HepG2 (cell line): ENCODE measurements around the gene EPB41L2. TPM values are rescaled to one million over a fixed set of nuclear protein-coding genes. Genes with fewer than 3 reads are reported as not detected.

Experiments used
- ATAC-seq: fragments of 200-7000 bp; cut with Tn5 transposase; 3 replicates; pipeline ENCODE4 v1.9.1; 2020; ENCODE audit warnings: mild to moderate bottlenecking, moderate library complexity
- BruUV-seq: library from RNA; stranded (reverse); fragments of 400-500 nt; replicated peaks from 2 replicates; lab custom pipeline; 2021; lab: Mats Ljungman, UMichigan
- CTCF ChIA-PET: fragments of 300-600 bp; formaldehyde crosslinking; extraction: SDS; loops from one replicate; lab custom pipeline; 2021; ENCODE audit warnings: low total read pairs, inconsistent platforms, low intra/inter-chr PET ratio; lab: Yijun Ruan, JAX
- POLR2A ChIA-PET: fragments of 350-600 bp; sonication (Branson Sonifier 250); formaldehyde crosslinking; loops from one replicate; lab custom pipeline; 2020; ENCODE audit warnings: antibody characterized with exemption, inconsistent platforms; lab: Yijun Ruan, JAX
- DNase-seq: peaks from one replicate; pipeline ENCODE4 v3.0.0-alpha.2; 2015; ENCODE audit warnings: low spot score
- FAIRE-seq: peaks from 3 replicates; lab custom pipeline; 2011; peaks lifted over from hg19 to GRCh38; lab: Jason Lieb, UNC
- H2AFZ ChIP-seq: one replicate; pipeline ENCODE4 v1.6.1; 2011; ENCODE audit warnings: low read length, inconsistent platforms
- H3K27ac ChIP-seq: fragments of 300-600 bp; 3 replicates; pipeline ENCODE4 v1.8.0; 2011; ENCODE audit warnings: mixed run types, mild to moderate bottlenecking, mixed read lengths, low read length, inconsistent platforms; ENCODE audit not compliant: insufficient read depth; ENCODE audit errors: extremely low read length
- H3K27me3 ChIP-seq, 2 experiments: fragments of 200-600 bp in 1 of 2; 2 replicates in 1 of 2; 3 replicates in 1 of 2; pipeline versions ENCODE4 v1.6.0 to v1.8.0; 2011; ENCODE audit warnings: low read length in 2 of 2, mild to moderate bottlenecking in 2 of 2, moderate library complexity in 2 of 2, inconsistent platforms in 1 of 2; ENCODE audit not compliant: insufficient read depth in 2 of 2, control insufficient read depth in 1 of 2
- H3K36me3 ChIP-seq, 2 experiments: fragments of 200-600 bp in 1 of 2; replicated peaks in 1 of 2; 2 replicates in 1 of 2; 3 replicates in 1 of 2; pipeline versions ENCODE4 v1.5.1 to v1.8.0; 2011; ENCODE audit warnings: low read length in 2 of 2, inconsistent platforms in 1 of 2; ENCODE audit not compliant: insufficient read depth in 2 of 2, control insufficient read depth in 1 of 2
- H3K4me1 ChIP-seq: 2 replicates; pipeline ENCODE4 v1.5.1; 2012; ENCODE audit warnings: low read length, inconsistent platforms; ENCODE audit not compliant: insufficient read depth
- H3K4me2 ChIP-seq: 2 replicates; pipeline ENCODE4 v1.6.0; 2011; ENCODE audit warnings: low read depth, low read length, inconsistent platforms
- H3K4me3 ChIP-seq, 3 experiments: fragments of 200-600 bp in 1 of 3; sonication (generic), shearing (Covaris generic) in 1 of 3; replicated peaks in 1 of 3; 2 replicates each; pipeline ENCODE4 v1.5.1; 2011 to 2016; ENCODE audit warnings: low read length in 3 of 3, inconsistent platforms in 2 of 3, low read depth in 2 of 3, mild to moderate bottlenecking in 2 of 3, control low read depth in 1 of 3, mixed read lengths in 1 of 3; ENCODE audit not compliant: insufficient read depth in 1 of 3
- H3K79me2 ChIP-seq: one replicate; pipeline ENCODE4 v1.6.1; 2011; ENCODE audit warnings: low read length, inconsistent platforms; ENCODE audit not compliant: insufficient read depth
- H3K9ac ChIP-seq: 2 replicates; pipeline ENCODE4 v1.6.0; 2011; ENCODE audit warnings: mild to moderate bottlenecking, low read depth, low read length, inconsistent platforms; ENCODE audit not compliant: insufficient read depth
- H3K9me3 ChIP-seq: 2 replicates; pipeline ENCODE4 v1.5.1; 2012; ENCODE audit warnings: mild to moderate bottlenecking, low read length
- H4K20me1 ChIP-seq: 2 replicates; pipeline ENCODE4 v1.6.0; 2011; ENCODE audit warnings: inconsistent platforms, mild to moderate bottlenecking, low read length, moderate library complexity; ENCODE audit not compliant: insufficient read depth
- HDAC6 ChIP-seq: fragments of 200-600 bp; sonication (generic); IDR thresholded peaks from 2 replicates; pipeline ENCODE4 v1.7.0; 2017; ENCODE audit warnings: mild to moderate bottlenecking, antibody characterized with exemption, low read length, low read depth
- MATR3 ChIP-seq: sonication (generic); formaldehyde crosslinking; IDR thresholded peaks from 2 replicates; pipeline ENCODE4 v1.4.0; 2020; ENCODE audit warnings: missing genetic modification reagents
- TRIM24 ChIP-seq: sonication (generic); formaldehyde crosslinking; IDR thresholded peaks from 2 replicates; pipeline ENCODE4 v1.8.0; 2022; ENCODE audit warnings: mild to moderate bottlenecking, missing genetic modification reagents
- ZSCAN31 ChIP-seq: sonication (generic); formaldehyde crosslinking; IDR thresholded peaks from 2 replicates; pipeline ENCODE4 v1.5.0; 2020; ENCODE audit warnings: low read depth, mild to moderate bottlenecking, missing genetic modification reagents
- WGBS: methylation state at CpG from one replicate; pipeline ENCODE4 v1.1.6; 2017; ENCODE audit warnings: low lambda C conversion rate; 5-methylcytosine and 5-hydroxymethylcytosine counted together
- in situ Hi-C: cut with HindIII; loops from 2 replicates; pipeline ENCODE4 v1.10.0; 2017; ENCODE audit warnings: low pct_unique_long_range_greater_than_20kb; ENCODE audit not compliant: extremely low pct_ligation_motif_present
- intact Hi-C: fragments of 100-400 bp; cut with micrococcal nuclease; formaldehyde crosslinking; loops from one replicate; pipeline ENCODE4 v1.10.0; 2022; ENCODE audit not compliant: unreplicated experiment
- polyA plus RNA-seq, 8 experiments: library from polyadenylated mRNA; depleted of rRNA in 3 of 8; stranded (reverse) in 7 of 8; unstranded in 1 of 8; fragments of >200 nt; fragmentation: Illumina TruSeq in 4 of 8; extraction: Trizol in 4 of 8; gene quantifications; 2 replicates each; pipeline versions ENCODE4 v1.2.1 to v1.2.3, GENCODE V29; 2011 to 2016; ENCODE audit warnings: low read depth in 4 of 8, missing spikeins in 1 of 8, mixed read lengths in 1 of 8; ENCODE audit not compliant: insufficient read depth in 1 of 8
- total RNA-seq, 5 experiments: library from RNA; depleted of rRNA; stranded (reverse); fragments of >200 nt; fragmentation: Illumina TruSeq; extraction: Trizol; gene quantifications; 2 replicates each; pipeline ENCODE4 v1.2.3, GENCODE V29; 2016; ENCODE audit warnings: low read depth in 1 of 5
- TF ChIP-seq, protein P1 (sequence below): sonication (generic); formaldehyde crosslinking; IDR thresholded peaks from 2 replicates; pipeline ENCODE4 v1.5.1; 2020; ENCODE audit warnings: mild to moderate bottlenecking, missing genetic modification reagents, borderline replicate concordance
- TF ChIP-seq, protein P2 (sequence below), 2 experiments: sonication (generic) in 1 of 2; formaldehyde crosslinking in 1 of 2; IDR thresholded peaks; 2 replicates each; pipeline versions ENCODE4 v1.6.1 to v1.9.0; 2014 to 2022; ENCODE audit warnings: antibody characterized with exemption in 1 of 2, borderline replicate concordance in 1 of 2, inconsistent platforms in 1 of 2, low read depth in 1 of 2, missing genetic modification reagents in 1 of 2
- TF ChIP-seq, protein P3 (sequence below): sonication (generic); formaldehyde crosslinking; IDR thresholded peaks from 2 replicates; pipeline ENCODE4 v1.5.1; 2020; ENCODE audit warnings: missing genetic modification reagents, mild to moderate bottlenecking, borderline replicate concordance

EPB41L2 gene
- total and polyA plus RNA-seq, 2 of the 13 experiments (the other 11 are each of a cell fraction or from before 2014, with no cell fraction given): 41.7 to 56.4 TPM

DNA sequence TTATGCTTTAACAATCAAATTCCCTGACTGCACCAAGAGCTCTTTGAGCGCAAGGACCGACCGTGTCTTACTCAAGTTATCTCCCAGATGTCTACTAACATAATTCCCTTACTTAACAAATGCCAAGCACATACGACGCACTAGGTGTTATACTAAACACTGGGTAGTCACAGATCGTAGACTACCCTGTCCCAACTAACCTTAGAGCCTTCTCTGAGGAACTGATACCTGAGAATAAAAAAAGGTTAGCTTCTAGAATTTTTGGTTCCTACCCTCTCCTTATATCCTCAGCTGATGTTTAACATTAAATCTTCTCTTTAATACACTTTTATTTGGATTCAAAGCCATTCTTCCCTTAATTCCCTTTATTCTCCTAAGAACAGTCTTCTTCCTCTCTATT, 38.5 kb downstream of the EPB41L2 start:
- H3K4me3 ChIP-seq: no peak overlapping the region
- intact Hi-C loops: no loop called here
- H3K27ac ChIP-seq: no peak overlapping the region
- no peak for ATAC-seq
- in situ Hi-C loops: no loop called here
- DNase-seq: no peak
- no peaks in the 10 kb centered on the region for H3K27me3 ChIP-seq
- H3K4me1 ChIP-seq: peaks cover 19% of the 10 kb centered on the region
- TF ChIP-seq MATR3 (CRISPR knock-in tag) (no peak), ZSCAN31 (CRISPR knock-in tag) (no peak), HDAC6 (no peak), TRIM24 (CRISPR knock-in tag) (no peak)
- TF ChIP-seq, protein P1, sequence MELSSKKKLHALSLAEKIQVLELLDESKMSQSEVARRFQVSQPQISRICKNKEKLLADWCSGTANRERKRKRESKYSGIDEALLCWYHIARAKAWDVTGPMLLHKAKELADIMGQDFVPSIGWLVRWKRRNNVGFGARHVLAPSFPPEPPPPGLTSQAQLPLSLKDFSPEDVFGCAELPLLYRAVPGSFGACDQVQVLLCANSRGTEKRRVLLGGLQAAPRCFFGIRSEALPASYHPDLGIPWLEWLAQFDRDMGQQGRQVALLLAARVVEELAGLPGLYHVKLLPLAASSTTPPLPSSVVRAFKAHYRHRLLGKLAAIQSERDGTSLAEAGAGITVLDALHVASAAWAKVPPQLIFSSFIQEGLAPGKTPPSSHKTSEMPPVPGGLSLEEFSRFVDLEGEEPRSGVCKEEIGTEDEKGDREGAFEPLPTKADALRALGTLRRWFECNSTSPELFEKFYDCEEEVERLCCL (CRISPR knock-in tag): no peak
- TF ChIP-seq, protein P2, sequence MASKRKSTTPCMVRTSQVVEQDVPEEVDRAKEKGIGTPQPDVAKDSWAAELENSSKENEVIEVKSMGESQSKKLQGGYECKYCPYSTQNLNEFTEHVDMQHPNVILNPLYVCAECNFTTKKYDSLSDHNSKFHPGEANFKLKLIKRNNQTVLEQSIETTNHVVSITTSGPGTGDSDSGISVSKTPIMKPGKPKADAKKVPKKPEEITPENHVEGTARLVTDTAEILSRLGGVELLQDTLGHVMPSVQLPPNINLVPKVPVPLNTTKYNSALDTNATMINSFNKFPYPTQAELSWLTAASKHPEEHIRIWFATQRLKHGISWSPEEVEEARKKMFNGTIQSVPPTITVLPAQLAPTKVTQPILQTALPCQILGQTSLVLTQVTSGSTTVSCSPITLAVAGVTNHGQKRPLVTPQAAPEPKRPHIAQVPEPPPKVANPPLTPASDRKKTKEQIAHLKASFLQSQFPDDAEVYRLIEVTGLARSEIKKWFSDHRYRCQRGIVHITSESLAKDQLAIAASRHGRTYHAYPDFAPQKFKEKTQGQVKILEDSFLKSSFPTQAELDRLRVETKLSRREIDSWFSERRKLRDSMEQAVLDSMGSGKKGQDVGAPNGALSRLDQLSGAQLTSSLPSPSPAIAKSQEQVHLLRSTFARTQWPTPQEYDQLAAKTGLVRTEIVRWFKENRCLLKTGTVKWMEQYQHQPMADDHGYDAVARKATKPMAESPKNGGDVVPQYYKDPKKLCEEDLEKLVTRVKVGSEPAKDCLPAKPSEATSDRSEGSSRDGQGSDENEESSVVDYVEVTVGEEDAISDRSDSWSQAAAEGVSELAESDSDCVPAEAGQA (IDR thresholded peaks at IDR 0.05; ENCODE audit: low read depth): no peak
- TF ChIP-seq, protein P2 (CRISPR knock-in tag; IDR thresholded peaks at IDR 0.05; ENCODE audit: borderline replicate concordance): no peak
- TF ChIP-seq, protein P3, sequence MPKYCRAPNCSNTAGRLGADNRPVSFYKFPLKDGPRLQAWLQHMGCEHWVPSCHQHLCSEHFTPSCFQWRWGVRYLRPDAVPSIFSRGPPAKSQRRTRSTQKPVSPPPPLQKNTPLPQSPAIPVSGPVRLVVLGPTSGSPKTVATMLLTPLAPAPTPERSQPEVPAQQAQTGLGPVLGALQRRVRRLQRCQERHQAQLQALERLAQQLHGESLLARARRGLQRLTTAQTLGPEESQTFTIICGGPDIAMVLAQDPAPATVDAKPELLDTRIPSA (CRISPR knock-in tag): no peak
- H2AFZ ChIP-seq: no peak overlapping the region
- BruUV-seq: no TSS peak
- peaks cover 0 to 2% of the 10 kb centered on the region in 2 experiments; a peak in 1 of 5 replicates for H3K36me3 ChIP-seq
- H4K20me1 ChIP-seq: no peaks in the 10 kb centered on the region
- ChIA-PET CTCF (no interaction called here), POLR2A (no interaction called here)
- H3K9ac ChIP-seq: no peak overlapping the region
- 99% methylated on average over 6 of the region's 6 CpGs for WGBS
- no peaks in the 10 kb centered on the region for H3K9me3 ChIP-seq
- FAIRE-seq: no peak
- peaks cover 85% of the 10 kb centered on the region for H3K79me2 ChIP-seq
- no peak overlapping the region for H3K4me2 ChIP-seq
